Pancreas (tissue), 10 donors: ENCODE results near the gene SLC37A4. TPM values are rescaled to one million over a fixed set of nuclear protein-coding genes. Genes with fewer than 3 reads are reported as not detected.
A peak's percentile ranks its signal among the peaks of the same experiment; 100 is the strongest.

Source experiments
- ATAC-seq, 4 donors: fragments of 200-7000 bp; cut with Tn5 transposase; one replicate each; pipeline versions ENCODE4 v1.8.0 to v1.9.1; 2020; ENCODE audit warnings: mild to moderate bottlenecking in 4 of 4, moderate library complexity in 4 of 4
- DNase-seq, 6 donors: peaks; one replicate each; pipeline ENCODE4 v3.0.0-alpha.2; 2020
- FAIRE-seq: peaks from 2 replicates; lab custom pipeline; 2012; peaks lifted over from hg19 to GRCh38; lab: Jason Lieb, UNC
- H3K27ac ChIP-seq, 4 donors: fragments of 200-600 bp; sonication (generic); 1 replicate in 3 of 4; 2 replicates in 1 of 4; pipeline versions ENCODE4 v1.5.0 to v1.8.0; 2020
- H3K27me3 ChIP-seq, 4 donors: fragments of 200-600 bp; one replicate each; pipeline ENCODE4 v1.8.0; 2021
- H3K36me3 ChIP-seq, 3 donors: fragments of 200-600 bp; sonication (generic) in 1 of 3; one replicate each; pipeline versions ENCODE4 v1.5.0 to v1.8.0; 2020 to 2021
- H3K4me1 ChIP-seq, 3 donors: fragments of 200-600 bp; one replicate each; pipeline ENCODE4 v1.8.0; 2021
- H3K4me3 ChIP-seq, 4 donors: fragments of 200-600 bp; sonication (generic) in 2 of 4; one replicate each; pipeline versions ENCODE4 v1.5.0 to v1.8.0; 2020 to 2021
- H3K9me3 ChIP-seq, 4 donors: fragments of 200-600 bp; one replicate each; pipeline ENCODE4 v1.8.0; 2021
- CTCF ChIP-seq, 4 donors: fragments of 200-600 bp; sonication (generic) in 3 of 4; IDR thresholded peaks; one replicate each; pipeline versions ENCODE4 v1.5.0 to v1.8.0; 2021; ENCODE audit warnings: antibody characterized with exemption in 4 of 4
- WGBS, 2 donors: extraction: QIAGEN DNeasy Blood & Tissue Kit; methylation state at CpG; one replicate each; pipeline ENCODE4 v1.1.7; 2013; 5-methylcytosine and 5-hydroxymethylcytosine counted together
- intact Hi-C, 3 donors: fragments of 100-400 bp; cut with DNase I; formaldehyde crosslinking; loops; one replicate each; pipeline versions ENCODE4 v1.11.1 to v1.14.2; 2022
- microRNA-seq, 2 donors: library from miRNA; unstranded; fragments of <30 nt; microRNA quantifications; one replicate each; pipeline versions ENCODE4 to v1.1.0, GENCODE V29; 2019 to 2020
- polyA plus RNA-seq, 2 donors: library from polyadenylated mRNA; stranded (reverse); fragments of 200-250 nt; gene quantifications; one replicate each; pipeline ENCODE4 v1.2.3, GENCODE V29; 2013
- total RNA-seq, 6 donors: library from RNA; stranded (reverse); fragmentation: NEBNext Ultra II Directional in 4 of 6; extraction: Animal tissue kit (Norgen Biotek cat#: 25700) in 4 of 6; gene quantifications; one replicate each; pipeline versions ENCODE4 v1.2.1 to v1.2.4, GENCODE V29; 2021 to 2023
- donor health status: healthy with polysubstance abuse.
- donor health status: DM: no; HTN: no; CAD: no; lungs with moderate emphysema.
- donor health status: DM: no; HTN: no; CAD: no.
- donor health status: control.
- donor health status: control.
- donor health status: Bipolar disorder and iron deficiency.
- donor health status: DM: yes; HTN: yes; CAD: no.
- donor health status: DM: no; HTN: no; CAD: no.
- donor health status: DM: no; HTN: no; CAD: no.
- donor health status: DM: yes; HTN: yes; CAD: no.

The SLC37A4 gene
- total and polyA plus RNA-seq, 8 donors = 27.1 to 163 (median 38.0) TPM

DNA sequence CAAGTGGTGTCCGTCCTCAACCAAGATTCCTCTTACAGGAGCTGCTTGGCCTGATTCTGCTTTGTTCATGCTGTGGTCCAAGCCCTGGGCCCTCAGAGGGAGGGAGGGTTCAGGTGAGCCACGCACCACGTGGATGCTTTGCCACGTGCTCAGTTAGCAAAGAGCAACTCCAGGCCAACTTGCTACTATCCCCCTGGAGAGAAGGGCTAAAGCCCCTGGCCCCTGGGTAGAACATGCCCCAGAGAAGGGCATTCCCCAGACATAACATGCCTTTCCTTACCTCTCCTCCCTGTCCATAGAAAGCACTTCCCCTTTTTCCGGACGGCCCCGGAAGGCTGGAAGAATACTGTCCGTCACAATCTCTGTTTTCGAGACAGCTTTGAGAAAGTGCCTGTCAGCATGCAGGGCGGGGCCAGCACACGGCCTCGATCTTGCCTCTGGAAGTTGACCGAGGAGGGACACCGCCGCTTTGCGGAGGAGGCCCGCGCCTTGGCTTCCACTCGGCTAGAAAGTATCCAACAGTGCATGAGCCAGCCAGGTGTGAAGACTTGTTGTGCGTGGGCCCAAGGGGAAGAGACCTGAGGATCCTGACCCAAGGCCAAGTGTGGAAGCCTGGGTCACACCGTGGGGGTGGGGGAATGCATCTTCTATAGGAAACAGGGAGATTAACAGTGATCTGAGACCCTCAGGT is 50.3 kb downstream of the SLC37A4 start:
- no peak overlapping the region for H3K4me3 ChIP-seq
- 43 to 48% methylated on average over 21 of the region's 21 CpGs for WGBS, 2 donors
- peak in 3 of 4 donors; percentile 25 to 65 (median 65) for ATAC-seq
- H3K36me3 ChIP-seq = no peaks in the 10 kb centered on the region
- intact Hi-C loops = no loop called here
- DNase-seq = no peak
- H3K4me1 ChIP-seq = no peaks in the 10 kb centered on the region
- no peak for FAIRE-seq
- H3K9me3 ChIP-seq = no peaks in the 10 kb centered on the region
- no peak overlapping the region for H3K27ac ChIP-seq
- H3K27me3 ChIP-seq = no peaks in the 10 kb centered on the region
- no peak for TF ChIP-seq CTCF (IDR thresholded peaks at IDR 0.05)

GRCh38 chr11:118979434-118979833 is 51.2 kb downstream of the SLC37A4 start:
- no peak for TF ChIP-seq CTCF (IDR thresholded peaks at IDR 0.05)
- intact Hi-C loops = no loop called here
- H3K27me3 ChIP-seq = no peaks in the 10 kb centered on the region
- no peaks in the 10 kb centered on the region for H3K9me3 ChIP-seq
- DNase-seq (no peak), ATAC-seq (no peak), FAIRE-seq (no peak)
- WGBS, 2 donors = 69 to 70% methylated on average over 9 of the region's 9 CpGs
- H3K36me3 ChIP-seq = no peaks in the 10 kb centered on the region
- H3K27ac ChIP-seq = no peak overlapping the region
- H3K4me1 ChIP-seq = no peaks in the 10 kb centered on the region
- no peak overlapping the region for H3K4me3 ChIP-seq

DNA sequence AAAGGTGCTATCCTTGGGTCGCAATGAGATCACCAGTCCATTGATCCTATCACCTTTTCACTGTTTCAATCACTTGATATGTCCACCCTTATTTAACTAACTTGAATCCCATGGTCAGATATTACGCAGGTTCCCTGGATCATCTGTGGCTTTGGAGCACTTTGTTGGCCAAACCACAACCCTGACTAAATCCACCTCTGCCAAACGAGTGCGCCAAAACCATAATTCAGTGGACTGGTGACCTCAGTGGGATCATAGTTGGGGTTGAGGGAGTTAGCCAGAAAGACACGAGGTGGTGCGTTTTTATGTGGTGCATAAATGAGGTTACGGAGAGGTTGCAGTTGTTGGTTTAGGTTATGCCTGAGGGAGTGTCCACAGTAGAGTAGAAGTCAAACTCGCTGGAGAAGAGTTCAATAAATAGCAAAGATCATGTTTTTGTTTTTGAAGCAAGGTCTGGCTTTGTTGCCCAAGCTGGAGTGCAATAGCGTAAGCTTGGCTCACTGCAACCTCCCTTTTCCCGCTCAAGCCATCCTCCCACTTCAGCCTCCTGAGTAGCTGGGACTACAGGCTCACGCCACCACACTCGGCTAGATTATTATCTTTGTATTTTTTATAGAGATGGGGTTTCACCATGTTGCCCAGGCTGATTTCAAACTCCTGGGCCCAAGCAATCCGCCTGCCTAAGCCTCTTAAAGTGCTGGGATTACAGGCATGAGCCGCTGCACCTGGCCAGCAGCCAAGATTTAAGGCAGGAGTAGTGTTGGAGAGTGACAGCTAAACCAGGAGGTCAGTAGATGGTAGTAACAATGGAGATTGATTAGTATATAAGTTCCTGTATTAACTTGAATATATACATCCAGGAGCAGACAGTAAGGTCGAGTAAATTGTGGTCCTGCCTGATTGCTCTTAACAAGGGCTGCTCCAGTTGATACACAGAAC is 54.6 kb downstream of the SLC37A4 start:
- TF ChIP-seq CTCF (IDR thresholded peaks at IDR 0.05) = no peak
- H3K4me1 ChIP-seq = no peaks in the 10 kb centered on the region
- 79 to 82% methylated on average over 15 of the region's 15 CpGs for WGBS, 2 donors
- H3K27ac ChIP-seq = no peak overlapping the region
- intact Hi-C loops = no loop called here
- DNase-seq (no peak), ATAC-seq (no peak), FAIRE-seq (no peak)
- H3K9me3 ChIP-seq = no peaks in the 10 kb centered on the region
- H3K4me3 ChIP-seq = no peak overlapping the region
- H3K27me3 ChIP-seq = no peaks in the 10 kb centered on the region
- no peaks in the 10 kb centered on the region for H3K36me3 ChIP-seq

Small RNA genes within 50 kb of the gene (microRNA-seq; reads per million reads assigned to microRNA genes)
- gene MIR3656 = 0 to 1.5 reads per million in 2 donors

Other genes starting within 250 kb of the SLC37A4 start
- 10 to 100 TPM; 38.3 to 74.2 (median 54.9) TPM for gene DDX6, start 239.7 kb downstream of the SLC37A4 start, total RNA-seq
- 10 to 100 TPM; 16.1 to 20.8 TPM for gene DDX6, start 239.7 kb downstream of the SLC37A4 start, polyA plus RNA-seq
- under 1 TPM; 0.06 to 0.20 (median 0.12) TPM for gene CXCR5, start 147.0 kb downstream of the SLC37A4 start, total RNA-seq
- under 1 TPM; 0.11 to 0.19 TPM for gene CXCR5, start 147.0 kb downstream of the SLC37A4 start, polyA plus RNA-seq
- 10 to 100 TPM; 15.2 to 40.8 (median 23.3) TPM for gene BCL9L, start 105.0 kb downstream of the SLC37A4 start, total RNA-seq
- gene BCL9L, start 105.0 kb downstream of the SLC37A4 start, polyA plus RNA-seq = 10 to 100 TPM in 1 of 2 donors, 1 to 10 TPM in 1; 6.5 to 31.4 TPM
- gene UPK2, start 74.6 kb downstream of the SLC37A4 start, total RNA-seq = under 1 TPM in 1 of 6 donors, not detected in 5; 0.16 TPM
- gene UPK2, start 74.6 kb downstream of the SLC37A4 start, polyA plus RNA-seq = under 1 TPM; 0.09 to 0.19 TPM
- not detected for gene FOXR1, start 59.1 kb downstream of the SLC37A4 start, total RNA-seq
- not detected for gene FOXR1, start 59.1 kb downstream of the SLC37A4 start, polyA plus RNA-seq
- gene CENATAC, start 32.7 kb downstream of the SLC37A4 start, total RNA-seq = 10 to 100 TPM in 4 of 6 donors, 1 to 10 TPM in 2; 9.1 to 21.3 (median 14.0) TPM
- gene CENATAC, start 32.7 kb downstream of the SLC37A4 start, polyA plus RNA-seq = 10 to 100 TPM; 61.1 to 86.2 TPM
- gene RPS25, start 12.5 kb downstream of the SLC37A4 start, total RNA-seq = 100 to 1,000 TPM; 536 to 863 (median 675) TPM
- 1,000 to 10,000 TPM; 1,298 to 1,472 TPM for gene RPS25, start 12.5 kb downstream of the SLC37A4 start, polyA plus RNA-seq
- gene TRAPPC4, start 12.1 kb downstream of the SLC37A4 start, total RNA-seq = 10 to 100 TPM; 13.7 to 36.5 (median 27.2) TPM
- 10 to 100 TPM; 21.6 to 55.7 TPM for gene TRAPPC4, start 12.1 kb downstream of the SLC37A4 start, polyA plus RNA-seq
- 100 to 1,000 TPM; 105 to 210 (median 169) TPM for gene HYOU1, start 26.3 kb upstream of the SLC37A4 start, total RNA-seq
- gene HYOU1, start 26.3 kb upstream of the SLC37A4 start, polyA plus RNA-seq = 10 to 100 TPM; 79.2 to 79.8 TPM
- gene VPS11, start 36.9 kb upstream of the SLC37A4 start, total RNA-seq = 10 to 100 TPM; 14.2 to 21.2 (median 16.0) TPM
- 10 to 100 TPM; 34.2 to 47.4 TPM for gene VPS11, start 36.9 kb upstream of the SLC37A4 start, polyA plus RNA-seq
- gene HMBS, start 54.0 kb upstream of the SLC37A4 start, total RNA-seq = 10 to 100 TPM in 1 of 6 donors, 1 to 10 TPM in 5; 4.8 to 15.1 (median 8.6) TPM
- gene HMBS, start 54.0 kb upstream of the SLC37A4 start, polyA plus RNA-seq = 10 to 100 TPM; 18.9 TPM
- 10 to 100 TPM; 21.3 to 46.2 (median 26.1) TPM for gene DPAGT1, start 71.0 kb upstream of the SLC37A4 start, total RNA-seq
- gene DPAGT1, start 71.0 kb upstream of the SLC37A4 start, polyA plus RNA-seq = 10 to 100 TPM; 30.6 to 31.9 TPM
- gene C2CD2L, start 76.5 kb upstream of the SLC37A4 start, total RNA-seq = 1 to 10 TPM; 4.9 to 9.1 (median 6.7) TPM
- 10 to 100 TPM; 11.9 to 12.3 TPM for gene C2CD2L, start 76.5 kb upstream of the SLC37A4 start, polyA plus RNA-seq
- 10 to 100 TPM in 3 of 6 donors, 1 to 10 TPM in 3; 8.6 to 19.3 (median 11.3) TPM for gene HINFP, start 90.7 kb upstream of the SLC37A4 start, total RNA-seq
- gene HINFP, start 90.7 kb upstream of the SLC37A4 start, polyA plus RNA-seq = 10 to 100 TPM; 16.7 to 21.3 TPM
- gene ABCG4, start 118.2 kb upstream of the SLC37A4 start, total RNA-seq = not detected
- under 1 TPM; 0.11 to 0.21 TPM for gene ABCG4, start 118.2 kb upstream of the SLC37A4 start, polyA plus RNA-seq
- 10 to 100 TPM in 1 of 6 donors, 1 to 10 TPM in 5; 6.9 to 12.6 (median 7.5) TPM for gene NLRX1, start 137.8 kb upstream of the SLC37A4 start, total RNA-seq
- 1 to 10 TPM; 6.5 to 7.9 TPM for gene NLRX1, start 137.8 kb upstream of the SLC37A4 start, polyA plus RNA-seq
- gene NHERF4, start 154.6 kb upstream of the SLC37A4 start, total RNA-seq = 1 to 10 TPM in 2 of 6 donors, under 1 TPM in 3, not detected in 1; 0.38 to 1.6 (median 0.84) TPM
- gene NHERF4, start 154.6 kb upstream of the SLC37A4 start, polyA plus RNA-seq = 1 to 10 TPM; 2.5 to 4.7 TPM
- gene CBL, start 175.5 kb upstream of the SLC37A4 start, total RNA-seq = 1 to 10 TPM; 3.3 to 9.8 (median 4.3) TPM
- 1 to 10 TPM; 2.0 to 2.6 TPM for gene CBL, start 175.5 kb upstream of the SLC37A4 start, polyA plus RNA-seq